H1 (cell line): ENCODE data around the gene OR51B2. TPM values are rescaled to one million over a fixed set of nuclear protein-coding genes. Genes with fewer than 3 reads are reported as not detected.

Source experiments
- CTCF ChIA-PET: fragments of 300-600 bp; sonication (Branson Sonifier 250); formaldehyde crosslinking; loops from one replicate; lab custom pipeline; 2021; ENCODE audit not compliant: partially characterized antibody; lab: Charles Lee
- POLR2A ChIA-PET: fragments of 300-600 bp; sonication (Branson Sonifier 250); formaldehyde crosslinking; loops from one replicate; lab custom pipeline; 2021; ENCODE audit warnings: inconsistent platforms; ENCODE audit not compliant: partially characterized antibody; lab: Charles Lee
- DNase-seq, 2 experiments: peaks; one replicate each; pipeline versions ENCODE4 v3.0.0 to v3.0.0-alpha.2; 2010 to 2022; ENCODE audit warnings: low spot score in 2 of 2, low read depth in 1 of 2, mixed read lengths in 1 of 2
- FAIRE-seq: peaks from 2 replicates; lab custom pipeline; 2011; peaks lifted over from hg19 to GRCh38; lab: Jason Lieb, UNC
- H2AFZ ChIP-seq: 2 replicates; pipeline ENCODE4 v1.8.1; 2012; ENCODE audit warnings: low read length, inconsistent platforms
- H2AK5ac ChIP-seq: 2 replicates; pipeline ENCODE4 v1.6.1; 2013; ENCODE audit warnings: low read depth, low read length
- H2BK120ac ChIP-seq: replicated peaks from 2 replicates; pipeline ENCODE3; 2013; ENCODE audit warnings: low read depth, low read length, inconsistent platforms
- H2BK12ac ChIP-seq: 2 replicates; pipeline ENCODE4 v1.6.1; 2013; ENCODE audit warnings: low read depth, low read length
- H2BK15ac ChIP-seq: 2 replicates; pipeline ENCODE4 v1.6.1; 2013; ENCODE audit warnings: low read length
- H2BK20ac ChIP-seq: 2 replicates; pipeline ENCODE4 v1.6.1; 2013; ENCODE audit warnings: low read length
- H2BK5ac ChIP-seq: 2 replicates; pipeline ENCODE4 v1.6.1; 2013; ENCODE audit warnings: low read depth, low read length
- H3K14ac ChIP-seq: 2 replicates; pipeline ENCODE4 v1.6.1; 2013; ENCODE audit warnings: inconsistent platforms; ENCODE audit not compliant: insufficient read length
- H3K18ac ChIP-seq: 2 replicates; pipeline ENCODE4 v1.6.1; 2013; ENCODE audit warnings: low read length; ENCODE audit errors: extremely low read depth
- H3K23ac ChIP-seq: 2 replicates; pipeline ENCODE4 v1.6.1; 2013; ENCODE audit warnings: inconsistent platforms; ENCODE audit not compliant: insufficient read length
- H3K23me2 ChIP-seq: 2 replicates; pipeline ENCODE4 v1.6.1; 2013; ENCODE audit warnings: low read depth, low read length
- H3K27ac ChIP-seq: 2 replicates; pipeline ENCODE4 v1.6.1; 2011; ENCODE audit warnings: low read depth, low read length, inconsistent platforms
- H3K27me3 ChIP-seq, 4 experiments: replicated peaks in 1 of 4; 1 replicate in 1 of 4; 2 replicates in 3 of 4; pipeline versions ENCODE4 v1.6.1 to v1.8.1; 2011 to 2013; ENCODE audit warnings: low read length in 3 of 4, mild to moderate bottlenecking in 3 of 4, inconsistent platforms in 2 of 4, mixed read lengths in 2 of 4, moderate library complexity in 1 of 4; ENCODE audit not compliant: control insufficient read depth in 3 of 4, insufficient read depth in 3 of 4; ENCODE audit errors: extremely low read depth in 1 of 4
- H3K36me3 ChIP-seq, 4 experiments: 2 replicates each; pipeline versions ENCODE4 v1.6.1 to v1.8.1; 2011 to 2013; ENCODE audit warnings: mild to moderate bottlenecking in 4 of 4, low read length in 3 of 4, moderate library complexity in 2 of 4, control low read depth in 1 of 4, inconsistent platforms in 1 of 4; ENCODE audit not compliant: insufficient read depth in 4 of 4, control insufficient read depth in 2 of 4
- H3K4ac ChIP-seq: replicated peaks from 2 replicates; pipeline ENCODE3; 2013; ENCODE audit warnings: low read length, low read depth, mixed read lengths, inconsistent platforms; ENCODE audit not compliant: insufficient read length
- H3K4me1 ChIP-seq, 4 experiments: replicated peaks in 1 of 4; 1 replicate in 1 of 4; 2 replicates in 3 of 4; pipeline versions ENCODE4 v1.6.1 to v1.8.1; 2011 to 2013; ENCODE audit warnings: low read length in 3 of 4, inconsistent platforms in 2 of 4, mixed read lengths in 1 of 4; ENCODE audit not compliant: insufficient read depth in 4 of 4, control insufficient read depth in 3 of 4
- H3K4me2 ChIP-seq, 2 experiments: 2 replicates each; pipeline versions ENCODE4 v1.6.1 to v1.8.1; 2011 to 2013; ENCODE audit warnings: low read depth in 2 of 2, low read length in 2 of 2, control low read depth in 1 of 2, inconsistent platforms in 1 of 2, mild to moderate bottlenecking in 1 of 2; ENCODE audit not compliant: insufficient read depth in 1 of 2
- H3K4me3 ChIP-seq, 4 experiments: fragments of 200-600, 300-600 bp in 1 of 4; sonication (generic), shearing (Covaris generic), sonication (Bioruptor Twin) in 1 of 4; 2 replicates each; pipeline versions ENCODE4 v1.5.1 to v1.8.1; 2011 to 2016; ENCODE audit warnings: low read length in 4 of 4, low read depth in 3 of 4, control low read depth in 2 of 4, inconsistent platforms in 2 of 4, mild to moderate bottlenecking in 2 of 4, mixed read lengths in 1 of 4, moderate library complexity in 1 of 4; ENCODE audit not compliant: insufficient read depth in 2 of 4; ENCODE audit errors: extremely low read depth in 1 of 4
- H3K56ac ChIP-seq: replicated peaks from 2 replicates; pipeline ENCODE3; 2013; ENCODE audit warnings: low read depth, mild to moderate bottlenecking, mixed read lengths, low read length, inconsistent platforms; ENCODE audit not compliant: insufficient read length
- H3K79me1 ChIP-seq: 2 replicates; pipeline ENCODE4 v1.6.1; 2013; ENCODE audit warnings: low read depth, low read length, control low read depth
- H3K79me2 ChIP-seq, 2 experiments: 2 replicates each; pipeline versions ENCODE4 v1.6.1 to v1.8.1; 2012 to 2013; ENCODE audit warnings: low read length in 2 of 2, mild to moderate bottlenecking in 2 of 2, inconsistent platforms in 1 of 2; ENCODE audit not compliant: insufficient read depth in 2 of 2, control insufficient read depth in 1 of 2
- H3K9ac ChIP-seq, 4 experiments: replicated peaks in 1 of 4; 1 replicate in 1 of 4; 2 replicates in 3 of 4; pipeline versions ENCODE4 v1.6.1 to v1.8.1; 2011 to 2013; ENCODE audit warnings: low read depth in 3 of 4, low read length in 3 of 4, control low read depth in 2 of 4, mild to moderate bottlenecking in 2 of 4, moderate library complexity in 2 of 4, inconsistent platforms in 1 of 4; ENCODE audit errors: extremely low read depth in 1 of 4
- H3K9me3 ChIP-seq, 2 experiments: 2 replicates each; pipeline versions ENCODE4 v1.6.1 to v1.8.1; 2012 to 2013; ENCODE audit warnings: mild to moderate bottlenecking in 2 of 2, moderate library complexity in 2 of 2, control low read depth in 1 of 2, inconsistent platforms in 1 of 2, low read depth in 1 of 2, low read length in 1 of 2, mixed read lengths in 1 of 2; ENCODE audit not compliant: insufficient read depth in 2 of 2
- H4K20me1 ChIP-seq, 2 experiments: replicated peaks in 1 of 2; 2 replicates each; pipeline versions ENCODE3 to v1.8.1; 2011 to 2013; ENCODE audit warnings: inconsistent platforms in 2 of 2, low read length in 2 of 2, mild to moderate bottlenecking in 1 of 2; ENCODE audit not compliant: insufficient read depth in 2 of 2, control insufficient read depth in 1 of 2
- H4K5ac ChIP-seq: 2 replicates; pipeline ENCODE4 v1.6.1; 2013; ENCODE audit warnings: low read length, low read depth, mixed read lengths, inconsistent platforms; ENCODE audit not compliant: insufficient read length
- H4K8ac ChIP-seq: 2 replicates; pipeline ENCODE4 v1.8.0; 2013; ENCODE audit warnings: mild to moderate bottlenecking, moderate library complexity, low read length, inconsistent platforms; ENCODE audit not compliant: insufficient read depth; ENCODE audit errors: extremely low read depth
- H4K91ac ChIP-seq: replicated peaks from 2 replicates; pipeline ENCODE3; 2013; ENCODE audit warnings: low read length, mixed read lengths, inconsistent platforms; ENCODE audit not compliant: insufficient read length
- USF2 ChIP-seq: IDR thresholded peaks from 2 replicates; pipeline ENCODE4 v1.6.1; 2011; ENCODE audit warnings: low read length, improper control_type of control experiment
- WGBS, 2 experiments: shearing (Covaris generic) in 1 of 2; methylation state at CpG; one replicate each; pipeline versions ENCODE4 v1.1.6 to v1.1.7; 2013 to 2015; ENCODE audit warnings: low lambda C conversion rate in 2 of 2, mixed read lengths in 2 of 2, inconsistent platforms in 1 of 2, low coverage in 1 of 2, missing lambda C conversion rate in 1 of 2; ENCODE audit not compliant: insufficient replicate concordance in 2 of 2, insufficient coverage in 1 of 2, insufficient read length in 1 of 2; ENCODE audit errors: extremely low coverage in 1 of 2, missing lambda C conversion rate in 1 of 2; 5-methylcytosine and 5-hydroxymethylcytosine counted together
- polyA plus RNA-seq, 7 experiments: library from polyadenylated mRNA; depleted of rRNA in 3 of 7; stranded (reverse) in 5 of 7; unstranded in 2 of 7; fragments of >200 nt in 5 of 7; fragments of 200-250 nt in 2 of 7; gene quantifications; 1 replicate in 5 of 7; 2 replicates in 1 of 7; 4 replicates in 1 of 7; pipeline versions ENCODE4 v1.2.1 to v1.2.3, GENCODE V29; 2011 to 2013; ENCODE audit warnings: missing spikeins in 2 of 7, mixed read lengths in 2 of 7
- total RNA-seq: library from RNA; stranded (reverse); fragmentation: NEBNext Ultra II Directional; extraction: Animal tissue kit (Norgen Biotek cat#: 25700); gene quantifications from 2 replicates; pipeline ENCODE4 v1.2.1, GENCODE V29; 2021

OR51B2 gene
- total and polyA plus RNA-seq, 2 of the 8 experiments (the other 6 are each of a cell fraction or from before 2014, with no cell fraction given), result not detected

GRCh38 chr11:5288108-5288905 lies 35.8 kb downstream of the OR51B2 start:
- Histone ChIP-seq H2BK15ac (no peak overlapping the region), H2BK12ac (no peak overlapping the region), H3K4me3 (no peak overlapping the region), H3K4me2 (no peak overlapping the region), H3K27ac (no peak overlapping the region), H3K79me2 (no peaks in the 10 kb centered on the region), H4K91ac (no peak overlapping the region), H3K56ac (no peak overlapping the region), H4K20me1 (no peaks in the 10 kb centered on the region)
- CTCF ChIA-PET, result interaction anchor here (0.6 to 4.2 kb wide), 8 partner anchors 11 to 163 kb away, joined by 3 to 36 read pairs (median 4); no protein-coding TSS in a partner anchor
- DNase-seq, result no peak
- TF ChIP-seq USF2, result no peak
- TF ChIP-seq, all 59 proteins: peak for 0
- Histone ChIP-seq H3K23me2 (no peaks in the 10 kb centered on the region), H3K4ac (no peak overlapping the region), H3K36me3 (no peaks in the 10 kb centered on the region), H2AFZ (no peak overlapping the region), H3K23ac (no peak overlapping the region), H3K9ac (no peak overlapping the region), H3K14ac (no peak overlapping the region), H4K8ac (no peak overlapping the region), H3K4me1 (no peaks in the 10 kb centered on the region), H3K27me3 (no peaks in the 10 kb centered on the region), H3K9me3 (no peaks in the 10 kb centered on the region), H3K18ac (no peak overlapping the region), H2AK5ac (no peak overlapping the region), H3K79me1 (no peaks in the 10 kb centered on the region), H2BK5ac (no peak overlapping the region), H2BK120ac (no peak overlapping the region), H2BK20ac (no peak overlapping the region), H4K5ac (no peak overlapping the region)
- no peak for FAIRE-seq
- WGBS, 2 experiments, result 94% methylated on average over 7 of the region's 7 CpGs; no CpG with 5 or more reads in 1 of the 2 experiments
- POLR2A ChIA-PET, result no interaction called here
